ENCODE results near the gene HEATR5A.

HEATR5A gene

DNA sequence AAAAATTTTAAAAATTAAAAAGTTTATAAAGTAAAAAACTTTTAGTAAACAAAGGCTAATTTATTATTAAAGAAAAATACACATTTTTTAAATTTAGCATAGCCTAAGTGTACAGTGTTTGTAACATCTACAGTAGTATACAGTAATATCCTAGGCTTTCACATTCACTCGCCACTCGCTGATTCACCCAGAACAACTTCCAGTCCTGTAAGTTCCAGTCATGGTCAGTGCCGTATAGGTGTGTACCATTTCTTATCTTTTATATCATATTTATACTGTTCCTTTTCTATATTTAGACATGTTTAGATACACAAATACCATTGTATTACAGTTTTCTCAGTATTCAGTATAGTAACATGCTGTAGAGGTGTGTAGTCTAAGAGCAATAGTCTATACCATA is 28.9 kb downstream of the HEATR5A start:
- no peak overlapping the region for H3K4me3 ChIP-seq (IDR thresholded peaks at IDR 0.05; ENCODE audit: insufficient read depth, low read depth, low read length)
- H3K4me2 ChIP-seq = no peak overlapping the region
- H3K79me2 ChIP-seq (ENCODE audit: insufficient read depth, low read depth) = no peaks in the 10 kb centered on the region
- no peaks in the 10 kb centered on the region for H3K4me1 ChIP-seq (ENCODE audit: low read depth, poor library complexity, severe bottlenecking)
- no peaks in the 10 kb centered on the region for H3K36me3 ChIP-seq (ENCODE audit: insufficient read depth)
- TF ChIP-seq, protein P1, sequence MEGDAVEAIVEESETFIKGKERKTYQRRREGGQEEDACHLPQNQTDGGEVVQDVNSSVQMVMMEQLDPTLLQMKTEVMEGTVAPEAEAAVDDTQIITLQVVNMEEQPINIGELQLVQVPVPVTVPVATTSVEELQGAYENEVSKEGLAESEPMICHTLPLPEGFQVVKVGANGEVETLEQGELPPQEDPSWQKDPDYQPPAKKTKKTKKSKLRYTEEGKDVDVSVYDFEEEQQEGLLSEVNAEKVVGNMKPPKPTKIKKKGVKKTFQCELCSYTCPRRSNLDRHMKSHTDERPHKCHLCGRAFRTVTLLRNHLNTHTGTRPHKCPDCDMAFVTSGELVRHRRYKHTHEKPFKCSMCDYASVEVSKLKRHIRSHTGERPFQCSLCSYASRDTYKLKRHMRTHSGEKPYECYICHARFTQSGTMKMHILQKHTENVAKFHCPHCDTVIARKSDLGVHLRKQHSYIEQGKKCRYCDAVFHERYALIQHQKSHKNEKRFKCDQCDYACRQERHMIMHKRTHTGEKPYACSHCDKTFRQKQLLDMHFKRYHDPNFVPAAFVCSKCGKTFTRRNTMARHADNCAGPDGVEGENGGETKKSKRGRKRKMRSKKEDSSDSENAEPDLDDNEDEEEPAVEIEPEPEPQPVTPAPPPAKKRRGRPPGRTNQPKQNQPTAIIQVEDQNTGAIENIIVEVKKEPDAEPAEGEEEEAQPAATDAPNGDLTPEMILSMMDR (conservative IDR thresholded peaks at IDR 0.05; ENCODE audit: low read depth, low read length) = no peak
- no peaks in the 10 kb centered on the region for H4K20me1 ChIP-seq (ENCODE audit: insufficient read depth)
- H3K27ac ChIP-seq = no peak overlapping the region
- H3K27me3 ChIP-seq (ENCODE audit: insufficient read depth, low read depth) = no peaks in the 10 kb centered on the region
- H2AFZ ChIP-seq (ENCODE audit: low read depth) = no peak overlapping the region
- no peak overlapping the region for H3K9ac ChIP-seq

DNA sequence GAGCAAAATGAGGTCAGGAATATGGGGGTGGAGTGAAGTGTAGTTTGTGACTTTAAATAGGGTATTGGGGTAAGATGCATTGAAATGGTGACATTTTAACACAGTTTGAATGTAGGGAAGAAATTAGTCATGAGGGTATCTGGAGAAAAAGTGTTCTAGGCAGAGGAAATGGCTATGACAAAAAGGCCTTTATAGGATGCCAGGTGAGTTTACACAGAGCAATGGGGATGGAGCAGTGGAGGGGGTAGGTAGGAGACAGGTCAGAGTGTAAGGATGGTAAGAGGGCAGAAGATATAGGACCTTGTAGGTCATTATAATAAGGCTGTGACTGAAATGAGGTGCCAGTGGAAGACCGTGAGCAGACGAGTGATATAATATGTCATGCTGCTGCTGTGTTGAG is 30.4 kb downstream of the HEATR5A start:
- H3K4me3 ChIP-seq (IDR thresholded peaks at IDR 0.05; ENCODE audit: insufficient read depth, low read depth, low read length) = no peak overlapping the region
- H3K36me3 ChIP-seq (ENCODE audit: insufficient read depth) = no peaks in the 10 kb centered on the region
- H3K27ac ChIP-seq = no peak overlapping the region
- no peaks in the 10 kb centered on the region for H4K20me1 ChIP-seq (ENCODE audit: insufficient read depth)
- no peak overlapping the region for H3K9ac ChIP-seq
- TF ChIP-seq, protein P1 (conservative IDR thresholded peaks at IDR 0.05; ENCODE audit: low read depth, low read length) = no peak
- H3K27me3 ChIP-seq (ENCODE audit: insufficient read depth, low read depth) = no peaks in the 10 kb centered on the region
- no peaks in the 10 kb centered on the region for H3K79me2 ChIP-seq (ENCODE audit: insufficient read depth, low read depth)
- no peak overlapping the region for H3K4me2 ChIP-seq
- no peak overlapping the region for H2AFZ ChIP-seq (ENCODE audit: low read depth)
- no peaks in the 10 kb centered on the region for H3K4me1 ChIP-seq (ENCODE audit: low read depth, poor library complexity, severe bottlenecking)

DNA sequence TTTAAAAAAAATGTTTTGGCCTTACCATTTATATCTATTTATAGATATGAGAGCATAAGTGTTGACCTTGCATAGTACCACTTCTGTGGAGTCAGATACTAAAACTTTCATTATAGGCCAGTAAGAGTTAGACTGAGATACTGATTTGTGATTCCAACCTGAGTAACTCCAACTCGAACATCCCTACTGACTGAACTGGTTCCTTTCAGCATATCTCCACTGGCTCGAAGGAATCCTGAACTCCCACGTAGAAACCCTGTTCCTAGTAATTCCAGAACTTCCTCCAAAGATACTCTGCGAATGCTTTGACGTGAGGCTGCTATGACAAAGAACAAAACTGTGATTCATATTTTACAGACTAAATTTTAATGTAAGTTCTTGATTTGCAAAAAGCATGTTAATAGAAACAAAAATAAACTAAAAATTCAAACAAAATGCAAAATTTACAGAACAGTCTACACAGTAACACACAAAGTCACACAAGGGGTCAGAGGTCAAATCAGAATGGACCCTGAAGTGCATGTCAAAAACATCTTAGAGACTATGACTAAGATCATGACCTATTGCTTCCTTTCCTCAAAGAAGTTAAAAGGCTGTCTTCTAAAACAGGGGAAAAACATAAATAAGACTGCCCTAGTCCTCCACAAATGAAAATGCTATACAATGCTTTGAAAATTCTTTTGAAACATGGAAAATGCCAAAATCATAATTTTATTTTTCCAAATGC is 31.5 kb downstream of the HEATR5A start:
- Histone ChIP-seq H3K4me3 (IDR thresholded peaks at IDR 0.05; ENCODE audit: insufficient read depth, low read depth, low read length) (no peak overlapping the region), H3K36me3 (ENCODE audit: insufficient read depth) (no peaks in the 10 kb centered on the region), H4K20me1 (ENCODE audit: insufficient read depth) (no peaks in the 10 kb centered on the region), H2AFZ (ENCODE audit: low read depth) (no peak overlapping the region), H3K27me3 (ENCODE audit: insufficient read depth, low read depth) (no peaks in the 10 kb centered on the region), H3K79me2 (ENCODE audit: insufficient read depth, low read depth) (no peaks in the 10 kb centered on the region), H3K4me1 (ENCODE audit: low read depth, poor library complexity, severe bottlenecking) (no peaks in the 10 kb centered on the region), H3K4me2 (no peak overlapping the region), H3K9ac (no peak overlapping the region), H3K27ac (no peak overlapping the region)
- TF ChIP-seq, protein P1 (conservative IDR thresholded peaks at IDR 0.05; ENCODE audit: low read depth, low read length) = no peak

DNA sequence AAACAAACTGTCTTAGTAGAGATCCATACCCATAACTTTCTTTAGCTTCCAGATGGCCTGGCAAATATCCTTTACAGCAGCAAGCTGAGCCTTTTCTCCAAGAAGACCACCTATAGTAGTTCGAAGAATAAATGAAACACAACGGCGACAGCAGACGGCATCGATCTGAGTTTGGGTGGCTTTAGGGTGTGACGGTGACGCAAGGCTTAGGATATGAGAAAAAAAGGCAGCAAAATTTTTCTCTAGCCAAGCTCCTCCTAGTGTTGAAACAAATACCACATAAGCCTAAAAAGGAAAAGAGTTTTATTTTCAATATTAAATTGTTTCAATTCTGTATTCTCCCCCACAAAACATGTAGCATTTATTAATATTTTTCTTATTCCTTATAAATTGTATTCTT is 33.3 kb downstream of the HEATR5A start:
- H3K9ac ChIP-seq = no peak overlapping the region

More for the DNA sequence above, 33.3 kb downstream of the HEATR5A start:
- Histone ChIP-seq H3K79me2 (ENCODE audit: insufficient read depth, low read depth) (no peaks in the 10 kb centered on the region), H3K4me1 (ENCODE audit: low read depth, poor library complexity, severe bottlenecking) (no peaks in the 10 kb centered on the region), H4K20me1 (ENCODE audit: insufficient read depth) (no peaks in the 10 kb centered on the region), H3K27ac (no peak overlapping the region), H3K4me2 (no peak overlapping the region), H3K27me3 (ENCODE audit: insufficient read depth, low read depth) (no peaks in the 10 kb centered on the region), H2AFZ (ENCODE audit: low read depth) (no peak overlapping the region), H3K36me3 (ENCODE audit: insufficient read depth) (no peaks in the 10 kb centered on the region), H3K4me3 (IDR thresholded peaks at IDR 0.05; ENCODE audit: insufficient read depth, low read depth, low read length) (no peak overlapping the region)
- TF ChIP-seq, protein P1 (conservative IDR thresholded peaks at IDR 0.05; ENCODE audit: low read depth, low read length) = no peak

Data from KMS-11 (cell line).